ENCODE data around the gene IFT74.

IFT74 gene

DNA sequence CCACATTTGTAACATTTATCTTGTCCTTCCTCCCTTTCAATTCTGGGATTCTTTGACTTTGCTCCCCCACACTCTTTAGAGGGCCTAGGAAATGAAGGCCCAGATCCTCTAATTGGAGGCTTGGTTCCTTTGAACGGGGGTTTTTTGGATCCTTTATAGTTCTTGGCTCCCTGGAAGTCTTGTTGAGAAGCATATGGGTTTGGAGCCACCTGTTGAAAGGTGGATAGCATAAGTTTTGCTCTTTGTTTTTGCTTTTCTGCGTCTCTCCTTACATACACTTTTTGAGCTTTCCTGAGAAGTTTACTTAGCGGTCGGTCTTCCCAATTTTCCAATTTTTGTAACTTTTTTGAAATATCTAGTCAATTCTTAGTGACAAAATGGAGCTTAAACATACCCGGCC lies 17.8 kb downstream of the IFT74 start:
- in situ Hi-C loops (cut with HindIII; ENCODE audit: low sequenced_read_pairs), result no loop called here

DNA sequence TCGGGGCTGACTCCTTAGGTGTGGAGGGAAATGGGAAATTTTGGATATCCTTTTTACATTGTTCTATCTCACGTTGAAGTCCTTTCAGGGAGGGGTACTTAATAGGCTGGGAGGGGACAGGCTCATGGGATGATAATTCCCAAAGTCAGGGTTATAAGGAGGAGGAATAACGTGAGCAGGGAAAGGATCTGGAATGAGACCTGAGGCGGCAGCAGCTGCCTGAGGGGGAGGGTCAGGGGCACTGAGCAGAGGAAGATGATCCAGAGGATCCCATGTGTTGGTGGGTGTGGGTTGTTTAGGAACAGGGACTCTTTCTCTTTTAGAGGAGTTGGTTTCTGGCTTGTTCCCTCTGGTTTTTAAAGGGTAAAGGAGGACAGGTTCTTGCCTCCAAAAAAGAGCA lies 18.7 kb downstream of the IFT74 start:
- in situ Hi-C loops (cut with HindIII; ENCODE audit: low sequenced_read_pairs), result no loop called here

DNA sequence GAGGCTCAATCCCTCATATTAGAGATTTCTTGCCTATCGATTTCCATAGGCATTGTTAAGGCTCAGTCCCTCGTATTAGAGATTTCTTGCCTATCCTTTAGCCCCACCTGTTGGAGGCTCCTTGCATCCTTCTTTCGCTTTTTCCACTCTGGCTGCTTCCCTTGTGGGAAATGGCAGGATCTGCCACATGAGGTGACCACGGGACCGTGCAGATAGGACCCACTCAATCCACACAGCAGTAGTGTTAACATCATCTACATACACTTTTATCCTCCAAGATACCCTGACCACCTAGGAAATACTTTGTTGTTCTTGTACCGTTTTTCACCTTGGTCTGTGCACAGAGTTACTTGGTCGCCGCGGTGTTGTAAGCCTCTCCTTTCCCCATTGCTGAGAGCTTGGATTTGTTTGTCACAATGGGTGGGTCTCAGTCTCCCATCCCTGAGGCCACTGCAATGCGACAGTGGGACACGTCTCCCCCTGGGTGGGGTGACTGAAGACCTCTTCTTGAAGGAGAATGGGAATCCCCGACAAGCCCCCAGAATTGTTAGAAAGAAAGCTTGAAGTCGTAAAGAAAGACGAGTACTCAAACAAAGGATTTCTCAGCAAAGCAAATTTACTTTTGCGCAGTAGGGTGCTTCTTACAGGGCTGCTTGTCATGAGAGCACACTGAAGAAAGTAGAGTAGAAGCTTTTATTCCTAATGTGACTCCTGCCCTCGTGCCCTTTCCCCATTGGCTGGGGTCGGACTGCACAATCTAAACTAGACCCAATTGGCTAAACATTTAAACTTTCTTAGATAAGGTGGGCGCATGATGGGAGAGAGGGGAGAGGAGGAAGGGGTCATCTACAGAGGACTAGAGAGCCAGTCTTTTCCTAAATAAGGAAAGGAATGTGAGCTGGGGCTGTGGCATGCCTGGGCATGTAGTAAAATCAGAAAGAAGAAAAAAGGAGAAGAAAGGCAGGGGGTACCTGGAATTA lies 19.8 kb downstream of the IFT74 start:
- in situ Hi-C loops (cut with HindIII; ENCODE audit: low sequenced_read_pairs), result no loop called here

DNA sequence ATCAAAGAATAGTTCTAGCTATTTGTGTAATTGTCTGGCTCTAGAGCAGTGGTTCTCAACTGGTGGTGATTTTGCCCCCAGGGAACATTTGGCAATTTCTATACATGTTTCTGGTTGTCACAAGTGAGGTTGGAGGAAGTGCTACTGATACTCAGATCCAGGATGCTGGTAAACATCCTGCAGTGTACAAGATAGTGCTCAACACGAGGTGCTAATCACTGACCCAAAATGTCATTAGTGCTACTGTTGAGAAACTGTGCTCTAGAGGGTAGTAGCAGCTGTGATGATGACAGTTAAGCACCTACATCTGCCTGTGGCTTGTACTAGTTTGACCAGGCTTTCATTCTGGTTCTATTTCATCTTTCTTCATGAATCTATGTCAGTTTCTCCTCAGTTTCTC lies 27.1 kb downstream of the IFT74 start:
- in situ Hi-C loops (cut with HindIII; ENCODE audit: low sequenced_read_pairs), result no loop called here

DNA sequence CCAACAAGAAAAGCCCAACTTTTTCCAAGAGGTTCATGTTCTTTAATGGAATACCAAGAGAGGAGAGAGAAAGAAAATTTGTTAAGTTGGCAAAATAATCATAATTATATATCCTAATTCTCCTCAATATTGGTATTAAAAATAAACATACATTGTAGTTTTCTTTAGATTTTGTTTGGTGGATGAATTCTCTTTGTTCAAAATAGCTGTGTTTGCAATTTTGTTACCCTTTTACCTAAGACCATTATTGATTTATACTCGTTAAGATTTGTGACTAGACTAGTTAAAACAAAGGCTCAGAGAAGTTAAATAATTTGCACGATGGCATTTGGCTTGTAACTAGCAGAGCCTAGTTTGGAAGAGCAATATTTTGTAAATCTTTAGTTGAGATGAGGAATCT lies 39.6 kb downstream of the IFT74 start:
- in situ Hi-C loops (cut with HindIII; ENCODE audit: low sequenced_read_pairs), result no loop called here

DNA sequence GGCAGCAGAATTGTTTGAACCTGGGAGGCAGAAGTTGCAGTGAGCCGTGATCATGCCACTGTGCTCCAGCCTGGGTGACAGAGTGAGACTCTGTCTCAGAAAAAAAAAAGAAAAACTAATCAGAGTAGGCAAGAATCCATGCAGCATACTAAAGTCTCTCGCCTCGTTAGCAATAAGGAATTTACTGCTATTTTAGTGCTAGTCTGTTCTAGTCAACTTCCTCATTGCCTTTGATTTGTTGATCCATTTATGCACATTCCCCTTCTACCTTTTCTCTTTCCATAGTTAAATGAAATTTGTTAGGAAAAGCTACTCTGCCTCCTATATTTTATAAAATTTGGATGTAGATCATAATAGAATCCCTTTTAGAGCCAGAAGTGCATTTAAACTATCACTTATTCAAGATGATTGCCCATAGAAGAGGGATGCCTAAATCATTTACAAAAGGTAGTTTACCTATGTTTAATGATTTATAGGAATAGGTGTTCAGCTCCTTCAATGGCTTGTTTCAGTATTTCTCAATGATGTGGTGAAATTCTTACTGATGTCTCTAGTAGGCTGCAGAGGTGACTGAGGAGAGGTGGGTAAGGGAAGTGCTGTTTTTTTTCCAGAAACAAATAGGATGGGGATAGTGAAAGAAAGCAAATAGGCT lies 47.3 kb downstream of the IFT74 start:
- in situ Hi-C loops (cut with HindIII; ENCODE audit: low sequenced_read_pairs), result no loop called here

DNA sequence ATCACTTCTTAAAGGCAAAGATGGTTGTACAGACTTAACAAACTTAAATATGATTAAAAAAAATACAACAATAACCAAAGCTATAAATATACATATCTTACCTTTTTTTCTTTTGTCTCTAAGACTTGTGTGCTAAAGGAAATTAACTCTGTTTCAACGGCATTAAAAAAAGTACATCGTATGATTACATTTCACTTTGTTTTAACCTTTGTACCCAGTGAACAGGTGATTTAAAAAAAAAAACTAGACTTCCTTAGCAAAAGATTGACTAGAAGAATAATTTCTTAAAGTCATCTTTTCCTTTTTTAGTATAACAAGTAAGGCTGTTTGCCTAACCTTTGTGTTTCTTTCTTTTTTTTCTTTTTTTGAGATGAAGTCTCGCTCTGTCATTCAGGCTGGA lies 49.3 kb downstream of the IFT74 start, which contains the start of gene LRRC19:
LRRC19 (minus strand) TSS at position 182 of the 400 bp plus-strand sequence. CDS start 5,978 bp downstream, outside the sequence.
- in situ Hi-C loops (cut with HindIII; ENCODE audit: low sequenced_read_pairs), result no loop called here

DNA sequence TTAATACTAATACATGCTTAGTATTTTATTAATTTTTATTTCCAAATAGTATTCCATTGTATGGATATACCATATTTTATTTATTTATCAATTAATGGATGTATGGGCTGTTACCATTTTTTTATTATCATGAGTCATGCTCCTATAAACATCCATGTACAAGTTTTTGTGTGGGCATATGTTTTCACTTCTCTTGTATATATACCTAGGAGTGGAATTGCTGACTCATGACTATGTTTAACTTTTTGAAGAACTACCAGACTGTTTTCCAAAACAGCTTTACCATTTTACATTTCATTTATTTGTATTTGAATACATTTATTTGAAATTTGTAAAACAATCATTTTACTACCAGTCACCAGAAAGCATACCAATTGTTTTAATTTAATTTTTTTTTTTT lies 63.4 kb downstream of the IFT74 start:
- in situ Hi-C loops (cut with HindIII; ENCODE audit: low sequenced_read_pairs), result no loop called here

DNA sequence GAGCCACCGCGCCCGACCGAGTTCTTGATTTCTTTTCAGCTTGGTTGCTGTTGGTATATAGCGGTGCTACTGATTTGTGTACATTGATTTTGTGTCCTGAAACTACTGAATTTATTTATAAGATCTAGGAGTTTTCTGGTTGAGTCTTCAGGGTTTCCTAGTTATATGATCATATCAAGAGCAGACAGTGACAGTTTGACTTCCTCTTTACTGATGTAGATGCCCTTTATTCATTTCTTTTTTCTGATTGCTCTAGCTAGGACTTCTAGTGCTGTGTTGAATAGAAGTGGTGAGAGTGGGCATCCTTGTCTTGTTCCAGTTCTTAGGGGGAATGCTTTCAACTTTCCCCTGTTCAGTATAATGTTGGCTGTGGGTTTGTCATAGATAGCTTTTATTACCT lies 66.7 kb downstream of the IFT74 start:
- in situ Hi-C loops (cut with HindIII; ENCODE audit: low sequenced_read_pairs), result no loop called here

DNA sequence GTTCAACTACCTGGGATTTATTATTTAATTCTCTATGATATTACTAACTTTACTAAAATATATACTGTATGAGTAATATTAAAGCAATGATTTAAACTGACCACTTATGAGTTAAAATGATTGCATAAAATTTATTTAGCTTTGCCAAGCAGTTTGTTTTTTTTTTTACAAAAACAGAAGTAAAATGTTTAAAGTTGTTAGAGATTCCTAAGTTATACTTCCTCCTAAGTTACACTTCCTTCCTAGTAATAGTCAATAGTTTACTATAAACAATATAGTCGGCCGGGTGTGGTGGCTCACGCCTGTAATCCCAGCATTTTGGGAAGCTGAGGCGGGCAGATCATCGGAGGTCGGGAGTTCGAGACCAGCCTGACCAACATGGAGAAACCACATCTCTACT lies 73.0 kb downstream of the IFT74 start:
- in situ Hi-C loops (cut with HindIII; ENCODE audit: low sequenced_read_pairs), result loop anchor here (25.0 kb wide), 1 partner anchor 258 kb away; the partner anchor contains the start of gene EQTN

DNA sequence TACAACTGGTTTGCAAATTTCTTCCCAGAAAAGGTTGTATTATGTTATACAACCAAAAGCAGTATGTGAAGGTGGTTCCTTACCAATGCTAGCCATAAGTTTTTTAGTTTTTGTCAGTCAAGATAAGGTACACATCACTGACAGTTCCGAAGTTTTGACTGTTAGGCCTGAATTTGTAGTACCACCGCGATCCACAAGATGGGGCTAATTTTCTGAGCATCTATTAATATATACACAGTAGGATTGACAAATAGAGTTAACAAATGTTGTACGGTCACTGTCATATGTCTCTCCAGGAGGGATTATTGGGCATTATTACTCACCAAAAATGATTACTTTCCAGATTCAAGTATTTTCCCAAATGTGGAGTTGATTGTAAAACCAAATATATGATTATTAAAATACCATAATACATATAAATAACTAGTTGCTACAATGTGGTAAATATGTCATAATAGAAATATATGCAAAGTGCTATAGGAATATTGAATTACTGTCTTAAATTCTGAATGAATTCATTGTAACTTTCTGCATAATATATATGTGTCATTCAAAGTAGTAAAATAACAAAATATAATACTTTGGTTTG lies 77.7 kb downstream of the IFT74 start:
- in situ Hi-C loops (cut with HindIII; ENCODE audit: low sequenced_read_pairs), result loop anchor here (25.0 kb wide), 1 partner anchor 253 kb away; the partner anchor contains the start of gene EQTN

DNA sequence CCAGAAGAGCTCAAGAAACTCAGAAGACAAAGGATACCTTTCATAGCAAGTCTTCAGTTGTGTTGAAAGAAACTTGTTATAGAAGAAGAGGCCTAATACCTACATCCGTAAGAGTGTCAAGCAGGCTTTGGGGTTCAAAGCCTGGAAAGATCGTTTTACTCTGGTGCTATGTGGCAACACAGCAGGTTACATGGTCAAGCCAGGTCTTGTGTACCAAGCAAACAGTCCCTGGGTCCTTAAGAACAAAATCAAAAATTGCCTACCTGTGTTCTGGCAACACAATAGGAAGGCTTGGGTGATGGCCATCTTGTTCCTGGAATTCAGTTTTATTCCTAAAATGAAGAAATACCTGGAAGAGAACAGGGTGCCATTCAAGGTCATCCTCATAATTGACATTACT lies 81.3 kb downstream of the IFT74 start:
- in situ Hi-C loops (cut with HindIII; ENCODE audit: low sequenced_read_pairs), result loop anchor here (25.0 kb wide), 1 partner anchor 250 kb away; the partner anchor contains the start of gene EQTN

DNA sequence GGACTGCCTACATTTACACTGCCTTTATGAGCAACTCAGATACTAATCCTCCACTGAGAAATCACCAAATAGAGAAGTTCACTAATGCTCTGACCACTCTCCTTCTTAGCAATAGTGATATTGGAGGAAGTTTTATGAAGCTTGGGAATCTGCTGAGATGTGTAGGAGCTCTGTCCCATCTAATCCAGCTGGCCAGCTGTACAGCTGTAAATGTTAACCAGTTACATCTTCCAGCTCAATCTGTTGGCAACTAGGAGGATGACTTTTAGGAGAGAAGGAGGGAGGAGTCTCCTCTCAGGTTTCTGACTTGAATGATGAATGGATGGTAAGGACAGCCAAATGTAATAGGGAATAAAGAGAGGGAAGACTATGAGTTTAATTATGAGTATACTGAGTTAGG lies 85.5 kb downstream of the IFT74 start:
- in situ Hi-C loops (cut with HindIII; ENCODE audit: low sequenced_read_pairs), result loop anchor here (25.0 kb wide), 1 partner anchor 246 kb away; the partner anchor contains the start of gene EQTN

DNA sequence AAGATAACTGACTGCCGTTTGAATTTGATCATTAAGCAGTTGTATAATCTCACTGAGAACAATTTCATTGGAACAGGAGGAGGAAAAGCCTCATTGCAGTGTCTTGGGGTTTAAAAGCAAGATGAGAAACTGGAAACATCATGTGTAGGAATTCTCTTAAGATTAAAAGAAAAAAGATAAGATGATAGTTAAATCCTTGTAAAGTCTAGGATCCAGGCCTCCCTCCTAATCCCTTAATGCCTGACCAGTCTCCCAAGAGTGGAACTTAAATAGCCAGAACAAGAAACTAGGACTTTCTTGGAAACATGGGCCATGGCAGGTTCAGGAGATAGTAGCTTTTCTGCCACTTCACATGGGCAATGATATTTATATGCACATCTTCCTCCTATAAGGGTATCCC lies 86.3 kb downstream of the IFT74 start:
- in situ Hi-C loops (cut with HindIII; ENCODE audit: low sequenced_read_pairs), result loop anchor here (25.0 kb wide), 1 partner anchor 245 kb away; the partner anchor contains the start of gene EQTN

DNA sequence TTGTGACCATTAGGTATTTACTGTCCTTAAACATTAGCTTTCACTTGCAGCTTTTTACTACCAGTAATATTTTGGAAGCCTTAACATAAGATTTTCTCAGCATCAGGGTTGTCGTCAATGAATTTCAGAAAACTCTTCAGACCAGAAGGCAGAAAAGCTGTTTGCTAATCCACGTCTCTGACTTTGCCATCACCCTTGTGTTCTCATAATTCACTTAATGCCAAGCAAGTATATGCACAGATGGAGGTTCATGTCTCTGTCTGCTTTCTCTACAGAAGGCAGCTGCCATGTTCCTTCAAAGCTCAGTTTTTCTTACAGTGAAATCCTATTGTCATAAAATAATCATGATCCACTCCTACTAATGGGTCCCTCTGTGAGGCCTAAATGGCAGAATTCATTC lies 87.0 kb downstream of the IFT74 start:
- in situ Hi-C loops (cut with HindIII; ENCODE audit: low sequenced_read_pairs), result loop anchor here (25.0 kb wide), 1 partner anchor 244 kb away; the partner anchor contains the start of gene EQTN

DNA sequence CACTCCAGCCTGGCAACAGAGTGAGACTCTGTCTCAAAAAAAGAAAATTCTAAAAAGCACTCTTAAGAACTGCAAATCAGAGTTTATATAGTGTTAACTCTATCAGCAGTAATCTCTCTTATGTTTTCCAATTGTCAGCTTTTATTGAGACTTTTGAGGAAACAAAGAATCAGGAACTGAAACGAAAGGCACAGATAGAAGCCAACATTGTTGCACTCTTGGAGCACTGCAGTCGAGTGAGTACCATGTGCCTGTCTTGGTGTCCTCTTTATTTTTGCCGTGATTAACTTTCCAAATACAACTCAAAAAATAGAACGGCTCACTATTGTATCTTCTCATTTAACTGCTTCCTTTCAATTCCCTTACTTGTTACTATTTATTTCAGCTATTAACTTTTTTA lies 90.9 kb downstream of the IFT74 start:
- in situ Hi-C loops (cut with HindIII; ENCODE audit: low sequenced_read_pairs), result loop anchor here (25.0 kb wide), 1 partner anchor 240 kb away; the partner anchor contains the start of gene EQTN

DNA sequence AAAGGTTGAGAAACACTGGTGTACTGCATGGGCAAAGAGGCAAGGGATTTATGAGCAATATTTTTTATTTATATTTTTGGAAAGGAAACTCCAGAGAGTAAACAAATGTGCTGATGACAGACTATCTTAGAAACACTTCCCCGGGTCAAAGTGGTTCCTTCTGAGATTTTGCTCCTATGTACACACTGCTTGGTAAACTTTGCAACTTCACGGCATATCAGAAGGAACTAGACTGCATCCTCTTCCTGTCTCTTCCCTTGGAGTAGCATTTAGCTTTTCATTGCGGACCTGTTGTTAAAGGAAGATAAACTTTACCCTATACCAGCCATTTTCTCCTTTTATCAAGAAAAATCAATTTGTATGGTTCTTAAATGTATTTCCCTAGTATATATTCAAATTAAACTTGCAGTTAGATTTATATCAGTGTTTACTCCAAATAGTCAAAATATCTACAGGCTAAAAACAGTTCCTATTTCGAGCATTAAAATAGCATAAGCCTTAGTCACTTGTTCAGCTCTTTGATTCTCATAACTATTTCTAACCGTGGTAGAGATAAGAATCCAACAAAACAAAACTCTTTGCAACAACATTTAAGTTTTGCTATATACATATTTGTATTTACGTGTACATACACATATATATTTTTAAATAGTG lies 97.3 kb downstream of the IFT74 start:
- in situ Hi-C loops (cut with HindIII; ENCODE audit: low sequenced_read_pairs), result no loop called here

DNA sequence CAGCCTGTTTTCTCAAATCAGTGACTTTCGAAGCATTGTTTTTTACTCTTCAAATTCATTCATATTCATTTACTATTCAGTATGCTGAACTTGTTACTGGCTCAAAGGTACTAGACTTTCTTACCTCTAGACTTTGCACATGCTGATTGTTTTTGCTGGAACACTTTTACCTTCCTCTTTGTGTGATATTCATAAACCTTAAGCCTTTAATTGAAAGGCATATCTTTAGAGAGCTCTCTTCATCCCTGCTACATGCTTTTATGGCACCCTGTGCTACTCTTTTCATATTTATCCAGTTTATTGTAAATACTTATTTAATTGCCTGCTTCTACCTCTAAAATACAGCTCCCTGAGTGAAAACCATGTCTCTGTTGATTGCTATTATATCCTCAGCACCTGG lies 97.9 kb downstream of the IFT74 start:
- in situ Hi-C loops (cut with HindIII; ENCODE audit: low sequenced_read_pairs), result no loop called here

DNA sequence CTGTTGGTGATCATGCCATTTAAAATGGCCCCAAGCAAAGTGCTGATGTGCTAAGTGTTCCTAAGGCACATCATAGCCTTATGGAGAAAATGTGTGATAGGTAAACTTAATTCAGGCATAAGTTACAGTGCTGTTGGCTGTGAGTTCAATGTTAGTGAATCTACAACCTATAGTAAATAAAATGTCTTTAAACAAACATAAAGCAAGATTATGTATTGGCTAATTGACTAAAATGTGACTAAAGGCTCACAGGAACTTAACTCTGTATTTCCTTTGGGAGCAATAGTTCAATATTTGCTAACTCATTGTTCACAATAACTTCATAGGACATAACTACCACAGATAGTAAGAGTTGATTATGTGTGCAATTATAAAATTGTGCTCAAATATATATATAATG lies 98.6 kb downstream of the IFT74 start:
- in situ Hi-C loops (cut with HindIII; ENCODE audit: low sequenced_read_pairs), result no loop called here

DNA sequence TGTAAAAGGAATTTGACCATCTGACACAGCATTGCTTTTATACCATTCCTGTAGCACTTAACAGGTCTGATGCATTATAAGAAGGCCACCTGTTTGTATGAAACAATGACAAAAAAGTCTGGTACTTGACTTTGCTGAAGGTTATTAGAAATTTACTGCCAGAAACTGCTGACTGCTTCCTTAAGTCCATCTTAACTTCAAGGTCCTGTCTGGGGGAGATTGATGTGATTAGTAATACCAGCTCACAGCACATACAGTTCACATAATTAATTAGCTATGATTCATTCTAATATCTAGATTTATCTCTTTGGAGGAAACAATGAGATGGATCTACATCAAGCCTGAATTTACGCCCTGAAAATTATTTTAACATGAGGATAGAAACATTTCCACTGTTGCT lies 103.2 kb downstream of the IFT74 start:
- in situ Hi-C loops (cut with HindIII; ENCODE audit: low sequenced_read_pairs), result no loop called here

DNA sequence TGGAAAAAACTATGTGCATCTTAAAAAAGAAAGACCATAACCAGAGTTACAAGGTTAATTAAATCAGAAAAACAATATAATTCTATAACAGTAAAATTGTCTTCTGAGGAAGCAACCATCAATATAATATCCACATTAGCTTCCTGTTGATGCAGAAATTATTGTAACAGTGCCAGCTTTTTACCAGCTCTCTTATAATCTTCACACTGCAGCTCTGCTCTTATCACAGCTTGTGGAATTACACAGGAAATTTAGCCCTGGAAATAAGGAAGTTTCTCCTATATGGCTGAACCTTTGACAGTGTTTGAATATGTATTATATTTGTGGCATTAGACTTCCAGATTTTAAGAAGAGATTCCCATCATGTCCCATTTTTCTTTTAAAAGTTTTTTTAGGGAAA lies 103.7 kb downstream of the IFT74 start:
- in situ Hi-C loops (cut with HindIII; ENCODE audit: low sequenced_read_pairs), result no loop called here
